ENCODE results near the gene C1orf210. TPM values are rescaled to one million over a fixed set of nuclear protein-coding genes. Genes with fewer than 3 reads are reported as not detected.

The C1orf210 gene
- total RNA-seq, 4 donors from 2014 or later = 4.3 to 20.9 (median 16.0) TPM

GRCh38 chr1:43303471-43304313, 18.3 kb upstream of the C1orf210 start:
- Histone ChIP-seq H3K9me3 (no peaks in the 10 kb centered on the region), H3K4me1 (peaks cover 9% of the 10 kb centered on the region), H3K27me3 (no peaks in the 10 kb centered on the region), H3K4me3 (no peak overlapping the region), H3K27ac (no peak overlapping the region), H3K36me3 (no peaks in the 10 kb centered on the region)
- 56% methylated on average over 8 of the region's 8 CpGs for WGBS
- TF ChIP-seq POLR2AphosphoS5 (IDR thresholded peaks at IDR 0.05) = no peak
- TF ChIP-seq POLR2A (IDR thresholded peaks at IDR 0.05) = no peak
- TF ChIP-seq, protein P1, sequence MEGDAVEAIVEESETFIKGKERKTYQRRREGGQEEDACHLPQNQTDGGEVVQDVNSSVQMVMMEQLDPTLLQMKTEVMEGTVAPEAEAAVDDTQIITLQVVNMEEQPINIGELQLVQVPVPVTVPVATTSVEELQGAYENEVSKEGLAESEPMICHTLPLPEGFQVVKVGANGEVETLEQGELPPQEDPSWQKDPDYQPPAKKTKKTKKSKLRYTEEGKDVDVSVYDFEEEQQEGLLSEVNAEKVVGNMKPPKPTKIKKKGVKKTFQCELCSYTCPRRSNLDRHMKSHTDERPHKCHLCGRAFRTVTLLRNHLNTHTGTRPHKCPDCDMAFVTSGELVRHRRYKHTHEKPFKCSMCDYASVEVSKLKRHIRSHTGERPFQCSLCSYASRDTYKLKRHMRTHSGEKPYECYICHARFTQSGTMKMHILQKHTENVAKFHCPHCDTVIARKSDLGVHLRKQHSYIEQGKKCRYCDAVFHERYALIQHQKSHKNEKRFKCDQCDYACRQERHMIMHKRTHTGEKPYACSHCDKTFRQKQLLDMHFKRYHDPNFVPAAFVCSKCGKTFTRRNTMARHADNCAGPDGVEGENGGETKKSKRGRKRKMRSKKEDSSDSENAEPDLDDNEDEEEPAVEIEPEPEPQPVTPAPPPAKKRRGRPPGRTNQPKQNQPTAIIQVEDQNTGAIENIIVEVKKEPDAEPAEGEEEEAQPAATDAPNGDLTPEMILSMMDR (IDR thresholded peaks at IDR 0.05) = no peak
- TF ChIP-seq EP300 (IDR thresholded peaks at IDR 0.05) = no peak
- DNase-seq (ENCODE audit: low spot score in 2 of 2) = no peak

- Histone ChIP-seq H3K4me3 (peak overlapping the region; percentile 28), H3K4me1 (peaks cover 9% of the 10 kb centered on the region), H3K9me3 (no peaks in the 10 kb centered on the region), H3K27ac (no peak overlapping the region), H3K27me3 (no peaks in the 10 kb centered on the region), H3K36me3 (no peaks in the 10 kb centered on the region)
- no peak for DNase-seq (ENCODE audit: low spot score in 2 of 2)
- 78% methylated on average over 7 of the region's 7 CpGs for WGBS
- TF ChIP-seq POLR2A (IDR thresholded peaks at IDR 0.05) (no peak), EP300 (IDR thresholded peaks at IDR 0.05) (no peak), POLR2AphosphoS5 (IDR thresholded peaks at IDR 0.05) (no peak)
- TF ChIP-seq, protein P1 (IDR thresholded peaks at IDR 0.05) = no peak
Measured at GRCh38 chr1:43302721-43303470, 17.5 kb upstream of the C1orf210 start.

DNA sequence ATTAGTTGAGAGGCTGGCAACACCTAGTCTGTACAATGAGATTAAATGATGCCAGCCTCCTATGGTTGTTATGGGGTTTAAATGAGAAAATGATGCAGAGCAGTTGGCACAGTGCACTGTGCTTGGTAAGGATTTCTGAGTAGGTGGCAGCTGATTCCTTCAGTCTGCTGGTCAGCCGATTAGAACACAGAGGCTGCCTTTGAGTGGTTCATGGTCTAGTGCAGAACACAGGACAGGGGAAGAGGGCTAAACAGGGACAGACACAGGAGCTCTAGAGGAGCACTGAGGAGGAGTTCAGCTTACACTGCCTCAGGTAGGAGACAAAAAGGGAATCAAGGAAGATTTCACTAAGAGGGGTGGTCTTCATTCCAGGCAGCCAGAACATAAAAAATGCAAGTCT, 16.8 kb upstream of the C1orf210 start:
- no peak overlapping the region for H3K27ac ChIP-seq
- peaks cover 9% of the 10 kb centered on the region for H3K4me1 ChIP-seq
- DNase-seq (ENCODE audit: low spot score in 2 of 2) = no peak
- TF ChIP-seq, protein P1 (IDR thresholded peaks at IDR 0.05) = no peak
- TF ChIP-seq EP300 (IDR thresholded peaks at IDR 0.05) (no peak), POLR2AphosphoS5 (IDR thresholded peaks at IDR 0.05) (no peak), POLR2A (IDR thresholded peaks at IDR 0.05) (no peak)
- no peaks in the 10 kb centered on the region for H3K27me3 ChIP-seq
- H3K9me3 ChIP-seq = no peaks in the 10 kb centered on the region
- H3K36me3 ChIP-seq = no peaks in the 10 kb centered on the region
- WGBS = 76% methylated on average over 1 of the region's 1 CpG
- H3K4me3 ChIP-seq = peak overlapping the region; percentile 28

DNA sequence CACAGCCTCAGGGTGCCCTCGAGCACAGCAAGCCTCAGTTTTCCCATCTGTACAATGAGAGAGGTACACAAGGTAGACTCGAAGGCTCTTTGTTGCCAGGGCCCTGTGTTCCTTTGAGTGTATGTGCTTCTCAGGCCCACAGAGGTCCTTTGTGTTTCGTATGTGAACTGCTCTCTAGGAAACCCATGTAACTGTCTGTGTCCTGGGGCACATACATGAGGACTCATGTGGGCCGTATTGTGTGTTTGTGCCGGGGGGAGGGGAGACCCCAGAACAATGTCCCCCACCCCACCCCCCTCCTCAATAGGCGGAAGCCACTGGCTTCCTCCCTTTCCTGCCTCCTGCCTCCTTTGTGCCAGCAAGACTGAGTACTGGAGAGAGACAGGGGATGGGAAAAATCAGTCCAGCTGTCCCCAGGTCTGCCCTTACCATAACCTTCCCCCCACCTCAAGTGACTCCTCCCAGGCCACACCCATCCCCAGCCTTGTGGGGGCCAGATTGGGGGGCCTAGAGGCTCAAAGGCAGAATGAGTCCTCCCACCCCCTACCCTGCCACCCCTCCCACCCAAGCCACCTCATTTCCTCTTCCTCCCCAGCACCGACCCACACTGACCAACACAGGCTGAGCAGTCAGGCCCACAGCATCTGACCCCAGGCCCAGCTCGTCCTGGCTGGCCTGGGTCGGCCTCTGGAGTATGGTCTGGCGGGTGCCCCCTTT, 15.2 kb upstream of the C1orf210 start, which contains the start of gene TIE1:
TSS of gene TIE1 (plus strand) at position 605 of the 717 bp plus-strand sequence. CDS start at position 695, 90 bp downstream.
- Histone ChIP-seq H3K9me3 (no peaks in the 10 kb centered on the region), H3K27me3 (no peaks in the 10 kb centered on the region), H3K36me3 (no peaks in the 10 kb centered on the region), H3K4me1 (peaks cover 23% of the 10 kb centered on the region), H3K4me3 (peak within 1 kb of the TSS; percentile 28), H3K27ac (peak within 1 kb of the TSS; percentile 16)
- TF ChIP-seq POLR2AphosphoS5 (IDR thresholded peaks at IDR 0.05) = no peak
- no peak for TF ChIP-seq POLR2A (IDR thresholded peaks at IDR 0.05)
- TF ChIP-seq EP300 (IDR thresholded peaks at IDR 0.05) = no peak
- TF ChIP-seq, protein P1 (IDR thresholded peaks at IDR 0.05) = no peak
- DNase-seq (ENCODE audit: low spot score in 2 of 2) = no peak
- 83% methylated on average over 7 of the region's 10 CpGs for WGBS

Data from suprapubic skin (tissue), 4 donors.